Naive thymus-derived CD8-positive, alpha-beta T cell (primary cell): ENCODE data around the gene SLC46A2. TPM values are rescaled to one million over a fixed set of nuclear protein-coding genes. Genes with fewer than 3 reads are reported as not detected.

ENCODE experiments used
- ATAC-seq, 2 donors: fragments of 150-1000 bp; cut with Tn5 transposase in 1 of 2; sonication (Bioruptor Pico), chemical (Tn5 transposase) in 1 of 2; 1 replicate in 1 of 2; 2 replicates in 1 of 2; pipeline ENCODE4 v1.10.0; 2021; ENCODE audit warnings: mild to moderate bottlenecking in 2 of 2, moderate library complexity in 2 of 2
- POLR2A ChIA-PET: fragments of 350-600 bp; sonication (Branson Sonifier 250); formaldehyde crosslinking; loops from one replicate; lab custom pipeline; 2021; ENCODE audit warnings: antibody characterized with exemption; lab: Charles Lee
- DNase-seq, 10 donors: peaks; one replicate each; pipeline versions ENCODE4 v3.0.0 to v3.0.0-alpha.2; 2020 to 2022
- H3K27ac Mint-ChIP-seq, 10 donors: one replicate each; pipeline ENCODE4 v1.8.0; 2020 to 2022; ENCODE audit warnings: mild to moderate bottlenecking in 10 of 10, mixed read lengths in 10 of 10, moderate library complexity in 4 of 10, inconsistent platforms in 1 of 10
- H3K27me3 Mint-ChIP-seq, 5 donors: one replicate each; pipeline ENCODE4 v1.8.0; 2021 to 2022; ENCODE audit warnings: mixed read lengths in 5 of 5
- H3K36me3 Mint-ChIP-seq, 3 donors: one replicate each; pipeline ENCODE4 v1.8.0; 2020 to 2022; ENCODE audit warnings: mixed read lengths in 3 of 3, mild to moderate bottlenecking in 2 of 3, inconsistent platforms in 1 of 3
- H3K4me1 Mint-ChIP-seq, 4 donors: one replicate each; pipeline ENCODE4 v1.8.0; 2021 to 2022; ENCODE audit warnings: mixed read lengths in 4 of 4
- H3K4me3 Mint-ChIP-seq, 10 donors: one replicate each; pipeline ENCODE4 v1.8.0; 2020 to 2022; ENCODE audit warnings: mild to moderate bottlenecking in 10 of 10, mixed read lengths in 10 of 10, moderate library complexity in 6 of 10, inconsistent platforms in 1 of 10
- H3K9me3 Mint-ChIP-seq, 9 donors: one replicate each; pipeline ENCODE4 v1.8.0; 2020 to 2022; ENCODE audit warnings: mixed read lengths in 9 of 9, mild to moderate bottlenecking in 3 of 9, inconsistent platforms in 1 of 9, moderate library complexity in 1 of 9
- polyA plus RNA-seq, 3 donors: library from polyadenylated mRNA; unstranded; fragments of 300-500 nt; fragmentation: Illumina TruSeq; gene quantifications; one replicate each; pipeline ENCODE4 v1.2.3, GENCODE V29; 2021
- total RNA-seq, 8 experiments: library from RNA in 2 of 8; stranded (reverse) in 2 of 8; gene quantifications; one replicate each; pipeline ENCODE4 v1.2.3 and lab custom pipeline; 2021 to 2026

Gene SLC46A2
- total and polyA plus RNA-seq, 5 experiments from 2014 or later = 0.11 TPM; not detected in 4

GRCh38 chr9:112864403-112864802, 26.3 kb downstream of the SLC46A2 start:
- no peaks in the 10 kb centered on the region for H3K9me3 Mint-ChIP-seq
- POLR2A ChIA-PET = no interaction called here
- H3K27ac Mint-ChIP-seq = no peak overlapping the region
- H3K4me3 Mint-ChIP-seq = no peak overlapping the region
- H3K4me1 Mint-ChIP-seq = peaks cover 7 to 39% (median 11%) of the 10 kb centered on the region in 4 donors
- no peak for ATAC-seq
- H3K27me3 Mint-ChIP-seq = no peaks in the 10 kb centered on the region
- no peak for DNase-seq
- peaks cover 3 to 46% (median 26%) of the 10 kb centered on the region in 3 donors for H3K36me3 Mint-ChIP-seq

- ATAC-seq (no peak), DNase-seq (no peak)
- Mint-ChIP-seq H3K36me3 (peaks cover 0 to 41% (median 23%) of the 10 kb centered on the region in 3 donors), H3K4me3 (no peak overlapping the region), H3K27me3 (no peaks in the 10 kb centered on the region), H3K27ac (peak overlapping the region in 3 of 10 donors; percentile 20 to 24 (median 23)), H3K9me3 (no peaks in the 10 kb centered on the region), H3K4me1 (peaks cover 7 to 41% (median 11%) of the 10 kb centered on the region in 4 donors)
- POLR2A ChIA-PET = no interaction called here
Observed at GRCh38 chr9:112863746-112864145, 26.9 kb downstream of the SLC46A2 start.

DNA sequence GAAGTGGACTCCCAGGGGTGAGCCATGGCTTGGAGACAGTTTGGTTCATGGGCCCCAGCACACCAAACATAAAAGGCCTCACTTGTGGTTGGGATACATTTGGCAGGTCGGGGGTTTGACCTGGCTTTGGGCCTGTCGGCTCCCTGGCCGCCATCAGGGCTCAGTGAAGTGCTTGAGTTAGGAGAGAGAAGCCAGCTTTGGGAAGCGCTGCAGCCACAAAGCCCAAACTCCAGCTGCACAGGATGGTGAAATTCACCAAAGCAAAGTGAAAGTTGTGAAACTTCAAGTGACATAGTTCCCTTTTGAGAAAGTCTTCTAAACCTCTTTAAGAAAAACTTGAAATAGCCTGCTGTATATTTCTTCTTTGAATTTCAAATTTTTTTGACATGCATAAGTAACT, 27.5 kb downstream of the SLC46A2 start:
- POLR2A ChIA-PET = no interaction called here
- Mint-ChIP-seq H3K9me3 (no peaks in the 10 kb centered on the region), H3K4me1 (peaks cover 9 to 46% (median 11%) of the 10 kb centered on the region in 4 donors), H3K27ac (peak overlapping the region in 2 of 10 donors; percentile 23 to 24), H3K4me3 (peak overlapping the region in 1 of 10 donors; percentile 11), H3K36me3 (peaks cover 0 to 38% (median 17%) of the 10 kb centered on the region in 3 donors), H3K27me3 (no peaks in the 10 kb centered on the region)
- no peak for DNase-seq
- ATAC-seq = no peak

DNA sequence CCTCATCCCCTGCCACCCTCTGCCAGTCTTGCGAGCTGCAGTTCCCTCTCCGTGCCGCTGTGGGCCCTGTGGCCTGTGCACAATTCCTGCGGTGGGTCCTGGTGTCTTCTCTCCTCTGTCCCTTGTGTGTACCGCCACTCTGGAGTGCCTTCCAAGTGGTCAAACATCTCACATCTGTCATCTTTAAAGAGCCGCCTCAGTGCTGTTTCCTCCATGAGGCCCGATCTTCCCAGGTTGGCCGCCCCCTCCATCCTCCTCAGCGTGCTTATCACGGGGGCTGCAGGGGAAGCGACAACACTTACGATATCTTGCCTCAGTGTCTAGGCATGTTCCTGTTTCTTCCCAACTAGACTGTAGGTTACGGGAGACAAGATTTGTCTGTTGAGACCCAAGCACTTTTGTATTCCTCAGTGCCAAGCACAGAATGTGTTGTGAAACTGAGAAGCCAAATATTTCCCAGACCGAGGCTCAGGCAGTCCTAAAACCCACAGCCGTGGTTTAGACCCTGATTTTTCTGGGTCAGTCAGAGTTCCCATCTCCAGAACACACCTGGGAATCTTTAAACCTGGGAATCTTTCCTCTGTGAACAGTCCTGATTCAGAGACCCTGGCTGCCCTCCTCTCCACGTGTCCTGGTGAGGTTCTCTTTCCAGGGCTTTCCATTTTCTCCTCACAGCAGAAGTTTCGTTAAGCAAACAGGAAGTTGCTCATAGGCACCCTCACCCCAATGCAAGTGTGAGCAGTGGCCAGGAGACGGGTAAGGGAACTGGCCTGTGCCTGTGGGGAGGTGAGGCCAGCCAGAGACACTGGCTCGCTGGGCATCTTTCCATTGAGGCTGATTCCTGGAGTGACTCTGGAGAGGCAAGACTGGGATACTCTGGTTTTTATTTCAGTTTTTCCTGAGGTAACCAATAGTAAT, 28.8 kb downstream of the SLC46A2 start:
- Mint-ChIP-seq H3K9me3 (no peaks in the 10 kb centered on the region), H3K4me1 (peaks cover 9 to 52% (median 11%) of the 10 kb centered on the region in 4 donors), H3K27ac (peak overlapping the region in 1 of 10 donors; percentile 15), H3K4me3 (peak overlapping the region in 1 of 10 donors; percentile 9), H3K27me3 (no peaks in the 10 kb centered on the region), H3K36me3 (peaks cover 0 to 26% (median 12%) of the 10 kb centered on the region in 3 donors)
- no peak for DNase-seq
- ATAC-seq = no peak
- POLR2A ChIA-PET = no interaction called here

DNA sequence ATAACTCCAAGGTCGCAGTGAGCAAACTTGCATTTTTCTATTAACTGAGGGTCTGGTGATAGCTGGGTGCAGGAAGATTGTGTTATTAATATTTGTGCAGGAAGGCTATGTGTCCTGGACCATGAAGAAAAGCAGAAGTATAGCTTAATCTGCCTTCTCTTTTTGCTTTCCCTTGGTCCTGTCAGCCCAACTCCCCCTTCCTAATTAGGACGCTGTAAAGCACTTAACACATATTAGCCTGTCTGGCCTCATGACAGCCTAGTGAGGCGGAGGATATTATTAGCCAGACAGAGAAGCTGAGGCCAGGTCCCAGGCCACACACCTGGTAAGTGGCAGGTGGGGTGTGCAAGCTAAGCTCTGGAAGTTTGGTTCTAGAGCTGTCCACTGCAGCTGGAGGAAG, 29.5 kb downstream of the SLC46A2 start:
- POLR2A ChIA-PET = no interaction called here
- Mint-ChIP-seq H3K27me3 (no peaks in the 10 kb centered on the region), H3K4me1 (peaks cover 9 to 52% (median 13%) of the 10 kb centered on the region in 4 donors), H3K4me3 (peak overlapping the region in 1 of 10 donors; percentile 3), H3K36me3 (peaks cover 0 to 21% (median 12%) of the 10 kb centered on the region in 3 donors), H3K27ac (peak overlapping the region in 1 of 10 donors; percentile 15), H3K9me3 (no peaks in the 10 kb centered on the region)
- DNase-seq = no peak
- ATAC-seq = no peak

- Mint-ChIP-seq H3K4me1 (peaks cover 9 to 52% (median 15%) of the 10 kb centered on the region in 4 donors), H3K4me3 (no peak overlapping the region), H3K27ac (no peak overlapping the region), H3K9me3 (no peaks in the 10 kb centered on the region), H3K36me3 (peaks cover 0 to 22% (median 7%) of the 10 kb centered on the region in 3 donors), H3K27me3 (no peaks in the 10 kb centered on the region)
- POLR2A ChIA-PET = no interaction called here
- no peak for ATAC-seq
- DNase-seq = no peak
Observed at GRCh38 chr9:112860451-112860850, 30.2 kb downstream of the SLC46A2 start.

GRCh38 chr9:112858625-112859147, 32.0 kb downstream of the SLC46A2 start:
- Mint-ChIP-seq H3K4me1 (peaks cover 11 to 48% (median 16%) of the 10 kb centered on the region in 4 donors), H3K36me3 (peaks cover 0 to 29% (median 5%) of the 10 kb centered on the region in 3 donors), H3K4me3 (no peak overlapping the region), H3K9me3 (no peaks in the 10 kb centered on the region), H3K27ac (peak overlapping the region in 1 of 10 donors; percentile 35), H3K27me3 (no peaks in the 10 kb centered on the region)
- POLR2A ChIA-PET = no interaction called here
- DNase-seq = no peak
- ATAC-seq = no peak

- POLR2A ChIA-PET = no interaction called here
- no peak for DNase-seq
- Mint-ChIP-seq H3K4me1 (peaks cover 9 to 41% (median 12%) of the 10 kb centered on the region in 4 donors), H3K9me3 (no peaks in the 10 kb centered on the region), H3K4me3 (no peak overlapping the region), H3K27me3 (no peaks in the 10 kb centered on the region), H3K36me3 (peaks cover 0 to 28% (median 7%) of the 10 kb centered on the region in 3 donors), H3K27ac (no peak overlapping the region)
- no peak for ATAC-seq
Observed at GRCh38 chr9:112858005-112858404, 32.7 kb downstream of the SLC46A2 start.

DNA sequence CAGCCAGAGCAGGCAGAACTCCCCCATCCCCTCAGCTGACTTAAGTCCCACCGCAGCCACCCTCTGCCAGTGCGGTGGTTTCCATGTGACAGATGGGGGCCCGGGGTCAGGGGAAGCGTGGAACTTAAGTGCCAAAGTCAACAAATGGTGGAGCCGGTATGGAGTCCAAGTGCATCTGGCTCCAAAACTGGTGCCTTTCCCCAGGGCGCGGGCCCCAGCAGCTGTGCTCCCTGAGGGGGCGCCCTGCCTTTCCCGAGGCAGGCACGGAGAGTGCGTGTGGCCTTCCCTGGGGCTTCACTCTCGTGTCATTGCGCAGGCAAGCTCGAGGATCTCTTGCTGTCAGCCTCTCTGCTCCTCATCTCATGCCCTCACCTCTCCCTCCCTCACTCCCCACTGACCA, 33.8 kb downstream of the SLC46A2 start:
- peaks cover 0 to 36% (median 12%) of the 10 kb centered on the region in 3 donors for H3K36me3 Mint-ChIP-seq
- POLR2A ChIA-PET = no interaction called here
- H3K4me1 Mint-ChIP-seq = peaks cover 7 to 29% (median 12%) of the 10 kb centered on the region in 4 donors
- H3K27me3 Mint-ChIP-seq = no peaks in the 10 kb centered on the region
- no peak for DNase-seq
- H3K27ac Mint-ChIP-seq = peak overlapping the region in 1 of 10 donors; percentile 23
- no peaks in the 10 kb centered on the region for H3K9me3 Mint-ChIP-seq
- no peak for ATAC-seq
- H3K4me3 Mint-ChIP-seq = no peak overlapping the region

GRCh38 chr9:112856200-112856599, 34.5 kb downstream of the SLC46A2 start:
- POLR2A ChIA-PET = no interaction called here
- ATAC-seq (no peak), DNase-seq (no peak)
- H3K27ac Mint-ChIP-seq = peak overlapping the region in 1 of 10 donors; percentile 23
- peaks cover 0 to 43% (median 17%) of the 10 kb centered on the region in 3 donors for H3K36me3 Mint-ChIP-seq
- peaks cover 7 to 23% (median 12%) of the 10 kb centered on the region in 4 donors for H3K4me1 Mint-ChIP-seq
- H3K4me3 Mint-ChIP-seq = no peak overlapping the region
- H3K27me3 Mint-ChIP-seq = no peaks in the 10 kb centered on the region
- no peaks in the 10 kb centered on the region for H3K9me3 Mint-ChIP-seq

DNA sequence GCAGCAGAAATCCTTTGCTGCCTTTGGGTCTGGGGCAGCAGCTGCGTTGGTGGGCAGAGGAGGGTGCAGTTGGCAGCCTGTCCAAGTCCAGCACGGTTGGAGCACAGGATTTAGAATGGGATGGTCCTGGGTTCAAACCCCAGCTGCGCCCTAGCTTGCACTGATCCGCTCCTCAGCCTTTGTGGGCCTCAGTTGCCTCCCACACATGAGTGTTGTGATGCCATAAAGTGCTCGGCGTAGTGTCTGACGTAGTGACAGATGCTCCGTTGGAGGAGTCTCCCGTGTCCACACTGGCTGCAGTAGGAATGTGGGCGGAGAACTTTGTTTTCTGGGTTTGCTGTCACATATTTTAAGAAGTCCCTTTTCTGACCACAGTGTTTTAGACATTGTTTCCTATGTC, 36.0 kb downstream of the SLC46A2 start:
- ATAC-seq (no peak), DNase-seq (no peak)
- H3K27me3 Mint-ChIP-seq = no peaks in the 10 kb centered on the region
- H3K27ac Mint-ChIP-seq = peak overlapping the region in 1 of 10 donors; percentile 65
- no peak overlapping the region for H3K4me3 Mint-ChIP-seq
- peaks cover 0 to 54% (median 19%) of the 10 kb centered on the region in 3 donors for H3K36me3 Mint-ChIP-seq
- POLR2A ChIA-PET = no interaction called here
- H3K4me1 Mint-ChIP-seq = peaks cover 5 to 18% (median 8%) of the 10 kb centered on the region in 4 donors
- no peaks in the 10 kb centered on the region for H3K9me3 Mint-ChIP-seq

GRCh38 chr9:112853882-112854585, 36.6 kb downstream of the SLC46A2 start:
- Mint-ChIP-seq H3K36me3 (peaks cover 0 to 55% (median 19%) of the 10 kb centered on the region in 3 donors), H3K27ac (peak overlapping the region in 1 of 10 donors; percentile 66), H3K4me1 (peaks cover 5 to 20% (median 8%) of the 10 kb centered on the region in 4 donors), H3K9me3 (no peaks in the 10 kb centered on the region), H3K4me3 (no peak overlapping the region), H3K27me3 (no peaks in the 10 kb centered on the region)
- DNase-seq (no peak), ATAC-seq (no peak)
- POLR2A ChIA-PET = no interaction called here
